GM19035 (cell line): ENCODE data around the gene APOL6.

Experiments
- ATAC-seq: cut with Tn5 transposase; IDR thresholded peaks from one replicate; pipeline ENCODE4 v1.9.1; 2021; ENCODE audit not compliant: unreplicated experiment

Gene APOL6

GRCh38 chr22:35712672-35713071 is 64.4 kb downstream of the APOL6 start:
- ATAC-seq, result no peak

GRCh38 chr22:35717572-35717971 is 69.3 kb downstream of the APOL6 start, which contains the start of gene APOL5:
TSS of gene APOL5 (plus strand) at chr22:35717872. CDS start at chr22:35717872, 0 bp downstream.
- ATAC-seq, result no peak
